ENCODE measurements around the gene DCAF8. TPM values are rescaled to one million over a fixed set of nuclear protein-coding genes. Genes with fewer than 3 reads are reported as not detected.

The DCAF8 gene
- total RNA-seq, 1 donor from 2014 or later: 142 TPM

GRCh38 chr1:160189649-160190625 is 72.4 kb downstream of the DCAF8 start, which contains the start of gene CASQ1:
Gene CASQ1 (plus strand): TSS chr1:160190575. CDS start chr1:160190752, 177 bp downstream.
- ATAC-seq (peak; percentile 17), DNase-seq (ENCODE audit: missing footprints) (no peak)
- intact Hi-C loops (cut with DNase I): loop anchor here (2.0 kb wide), 1 partner anchor 31 kb away; no protein-coding TSS in a partner anchor

- ATAC-seq (no peak), DNase-seq (ENCODE audit: missing footprints) (no peak)
- intact Hi-C loops (cut with DNase I): loop anchor here (2.0 kb wide), 1 partner anchor 30 kb away; no protein-coding TSS in a partner anchor
Measured at GRCh38 chr1:160188341-160188740, 74.0 kb downstream of the DCAF8 start.

- DNase-seq (ENCODE audit: missing footprints): no peak
- intact Hi-C loops (cut with DNase I): no loop called here
- ATAC-seq: no peak
Measured at GRCh38 chr1:160187407-160187806, 74.9 kb downstream of the DCAF8 start.

GRCh38 chr1:160186729-160187128 is 75.6 kb downstream of the DCAF8 start:
- DNase-seq (ENCODE audit: missing footprints): no peak
- intact Hi-C loops (cut with DNase I): no loop called here
- ATAC-seq: no peak

- intact Hi-C loops (cut with DNase I): no loop called here
- no peak for ATAC-seq
- DNase-seq (ENCODE audit: missing footprints): no peak
Measured at GRCh38 chr1:160186246-160186645, 76.1 kb downstream of the DCAF8 start.

- intact Hi-C loops (cut with DNase I): no loop called here
- no peak for DNase-seq (ENCODE audit: missing footprints)
- ATAC-seq: no peak
Measured at GRCh38 chr1:160179336-160179735, 83.0 kb downstream of the DCAF8 start.

GRCh38 chr1:160178731-160179130 is 83.6 kb downstream of the DCAF8 start:
- no peak for ATAC-seq
- intact Hi-C loops (cut with DNase I): no loop called here
- no peak for DNase-seq (ENCODE audit: missing footprints)

- intact Hi-C loops (cut with DNase I): no loop called here
- no peak for ATAC-seq
Measured at GRCh38 chr1:160177667-160178066, 84.7 kb downstream of the DCAF8 start.

GRCh38 chr1:160177231-160177630 is 85.1 kb downstream of the DCAF8 start:
- no peak for DNase-seq (ENCODE audit: missing footprints)
- no peak for ATAC-seq
- intact Hi-C loops (cut with DNase I): no loop called here

More at GRCh38 chr1:160177667-160178066, 84.7 kb downstream of the DCAF8 start:
- no peak for DNase-seq (ENCODE audit: missing footprints)

GRCh38 chr1:160171980-160172379 is 90.4 kb downstream of the DCAF8 start:
- intact Hi-C loops (cut with DNase I): no loop called here
- ATAC-seq (no peak), DNase-seq (ENCODE audit: missing footprints) (no peak)

- no peak for ATAC-seq
- intact Hi-C loops (cut with DNase I): no loop called here
- no peak for DNase-seq (ENCODE audit: missing footprints)
Measured at GRCh38 chr1:160171354-160171753, 91.0 kb downstream of the DCAF8 start.

- intact Hi-C loops (cut with DNase I): no loop called here
- no peak for DNase-seq (ENCODE audit: missing footprints)
- no peak for ATAC-seq
Measured at GRCh38 chr1:160169553-160170399, 92.6 kb downstream of the DCAF8 start.

GRCh38 chr1:160168609-160169369 is 93.6 kb downstream of the DCAF8 start:
- ATAC-seq: no peak
- intact Hi-C loops (cut with DNase I): no loop called here
- DNase-seq (ENCODE audit: missing footprints): no peak

GRCh38 chr1:160168016-160168415 is 94.3 kb downstream of the DCAF8 start:
- DNase-seq (ENCODE audit: missing footprints) (no peak), ATAC-seq (no peak)
- intact Hi-C loops (cut with DNase I): no loop called here

- ATAC-seq (no peak), DNase-seq (ENCODE audit: missing footprints) (no peak)
- intact Hi-C loops (cut with DNase I): no loop called here
Measured at GRCh38 chr1:160167580-160167979, 94.8 kb downstream of the DCAF8 start.

GRCh38 chr1:160167056-160167455 is 95.3 kb downstream of the DCAF8 start:
- DNase-seq (ENCODE audit: missing footprints): no peak
- ATAC-seq: no peak
- intact Hi-C loops (cut with DNase I): no loop called here

- ATAC-seq: no peak
- DNase-seq (ENCODE audit: missing footprints): no peak
- intact Hi-C loops (cut with DNase I): no loop called here
Measured at GRCh38 chr1:160166166-160166868, 96.0 kb downstream of the DCAF8 start.
